ENCODE data around the gene INSL3. TPM values are rescaled to one million over a fixed set of nuclear protein-coding genes. Genes with fewer than 3 reads are reported as not detected.

The INSL3 gene
- total RNA-seq, 1 donor from 2014 or later = 5.9 TPM

DNA sequence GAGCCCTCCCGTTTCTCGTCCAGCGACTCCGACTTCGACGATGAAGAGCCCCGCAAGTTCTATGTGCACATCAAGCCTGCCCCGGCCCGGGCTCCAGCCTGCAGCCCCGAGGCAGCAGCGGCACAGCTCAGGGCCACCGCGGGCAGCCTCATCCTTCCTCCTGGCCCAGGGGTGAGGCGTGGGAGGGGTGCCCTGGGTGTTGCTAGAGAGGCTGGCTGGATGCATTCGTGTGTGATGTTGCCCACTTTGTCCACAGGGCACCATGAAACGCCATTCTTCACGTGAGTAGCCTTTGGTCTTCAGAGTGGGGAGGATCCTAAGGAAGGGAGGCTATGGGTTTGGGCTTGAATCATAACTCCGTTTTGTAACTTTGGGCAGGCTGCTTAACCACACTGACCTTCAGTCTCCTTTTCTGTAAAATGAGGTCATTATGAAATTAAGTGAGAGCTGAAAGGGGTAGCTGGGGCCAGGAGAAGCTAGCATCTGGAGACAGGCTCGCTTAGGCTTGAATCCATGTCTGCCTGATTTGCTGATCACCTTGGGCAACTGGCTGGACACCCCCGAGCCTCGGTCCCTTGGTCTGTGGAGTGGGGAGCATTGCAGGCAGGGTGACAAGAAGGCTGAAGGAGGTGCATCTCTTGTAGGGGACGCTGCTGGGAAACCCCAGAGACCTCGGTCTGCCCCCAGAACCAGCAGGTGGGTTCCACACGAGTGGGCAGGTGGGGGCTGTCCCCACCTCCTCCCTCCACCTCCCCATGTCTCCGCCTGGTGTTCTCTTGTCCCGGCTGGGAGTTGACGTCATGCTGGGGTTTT, 45.1 kb downstream of the INSL3 start:
- Mint-ChIP-seq H3K27ac (peak overlapping the region; percentile 76), H3K36me3 (ENCODE audit: low read depth) (peaks cover 60% of the 10 kb centered on the region), H3K9me3 (no peaks in the 10 kb centered on the region), H3K27me3 (no peaks in the 10 kb centered on the region), H3K4me3 (no peak overlapping the region), H3K4me1 (peaks cover 15% of the 10 kb centered on the region)
- intact Hi-C loops (cut with micrococcal nuclease) = loop anchor here (5.0 kb wide), 1 partner anchor 54 kb away; no protein-coding TSS in a partner anchor
- no peak for DNase-seq

GRCh38 chr19:17775245-17775927, 45.9 kb downstream of the INSL3 start:
- peak; percentile 77 for DNase-seq
- H3K36me3 Mint-ChIP-seq (ENCODE audit: low read depth) = peaks cover 63% of the 10 kb centered on the region
- intact Hi-C loops (cut with micrococcal nuclease) = loop anchor here (5.0 kb wide), 1 partner anchor 53 kb away; no protein-coding TSS in a partner anchor
- H3K27ac Mint-ChIP-seq = no peak overlapping the region
- no peak overlapping the region for H3K4me3 Mint-ChIP-seq
- H3K9me3 Mint-ChIP-seq = no peaks in the 10 kb centered on the region
- peaks cover 14% of the 10 kb centered on the region for H3K4me1 Mint-ChIP-seq
- no peaks in the 10 kb centered on the region for H3K27me3 Mint-ChIP-seq

DNA sequence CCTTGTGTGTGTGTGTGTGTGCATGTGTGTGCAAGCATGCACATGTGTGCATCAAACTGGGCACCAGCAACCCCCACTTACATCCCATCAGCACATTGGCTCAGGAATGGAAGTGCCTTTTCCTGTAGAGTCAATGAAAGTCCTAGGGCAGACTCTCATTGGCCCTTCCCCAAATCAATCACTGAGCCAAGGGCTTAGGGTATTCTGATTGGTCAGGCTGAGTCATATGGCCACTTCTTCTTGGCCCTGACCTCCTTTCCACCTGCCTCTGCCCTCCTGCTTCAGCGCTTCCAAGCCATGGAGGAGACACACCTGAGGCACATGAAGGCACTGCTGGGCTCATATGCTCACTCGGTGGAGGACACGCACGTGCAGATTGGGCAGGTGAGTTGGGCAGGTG, 49.1 kb downstream of the INSL3 start:
- peaks cover 6% of the 10 kb centered on the region for H3K4me1 Mint-ChIP-seq
- H3K9me3 Mint-ChIP-seq = no peaks in the 10 kb centered on the region
- H3K27ac Mint-ChIP-seq = no peak overlapping the region
- no peaks in the 10 kb centered on the region for H3K27me3 Mint-ChIP-seq
- H3K36me3 Mint-ChIP-seq (ENCODE audit: low read depth) = peaks cover 62% of the 10 kb centered on the region
- intact Hi-C loops (cut with micrococcal nuclease) = no loop called here
- DNase-seq = no peak
- H3K4me3 Mint-ChIP-seq = no peak overlapping the region

GRCh38 chr19:17770613-17771012, 50.7 kb downstream of the INSL3 start:
- no peak overlapping the region for H3K4me3 Mint-ChIP-seq
- no peaks in the 10 kb centered on the region for H3K9me3 Mint-ChIP-seq

DNA sequence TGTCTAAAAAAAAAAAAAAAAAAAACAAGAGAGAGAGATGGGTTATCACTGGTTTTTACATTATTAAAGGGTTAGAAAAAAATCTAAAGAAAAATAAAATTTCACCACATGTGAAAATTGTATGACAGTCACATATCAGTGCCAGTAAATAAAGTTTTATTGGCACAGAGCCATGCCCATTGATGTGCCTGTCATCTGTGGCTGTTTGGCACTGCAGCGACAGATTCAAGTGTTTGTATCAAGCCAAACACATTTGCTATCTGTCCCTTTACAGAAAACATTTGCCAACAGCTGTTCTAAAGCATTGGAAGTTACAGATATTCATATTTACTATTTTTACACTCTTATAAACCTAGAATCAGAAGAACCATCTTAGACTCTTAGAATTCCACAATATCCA, 53.8 kb downstream of the INSL3 start:
- no peak overlapping the region for H3K27ac Mint-ChIP-seq
- peaks cover 61% of the 10 kb centered on the region for H3K36me3 Mint-ChIP-seq (ENCODE audit: low read depth)
- peaks cover 5% of the 10 kb centered on the region for H3K4me1 Mint-ChIP-seq
- H3K4me3 Mint-ChIP-seq = no peak overlapping the region
- DNase-seq = no peak
- H3K27me3 Mint-ChIP-seq = no peaks in the 10 kb centered on the region
- intact Hi-C loops (cut with micrococcal nuclease) = no loop called here
- H3K9me3 Mint-ChIP-seq = no peaks in the 10 kb centered on the region

More at GRCh38 chr19:17770613-17771012, 50.7 kb downstream of the INSL3 start:
- no peak for DNase-seq
- H3K4me1 Mint-ChIP-seq = peaks cover 6% of the 10 kb centered on the region
- no peaks in the 10 kb centered on the region for H3K27me3 Mint-ChIP-seq
- intact Hi-C loops (cut with micrococcal nuclease) = no loop called here
- H3K36me3 Mint-ChIP-seq (ENCODE audit: low read depth) = peaks cover 63% of the 10 kb centered on the region
- no peak overlapping the region for H3K27ac Mint-ChIP-seq

DNA sequence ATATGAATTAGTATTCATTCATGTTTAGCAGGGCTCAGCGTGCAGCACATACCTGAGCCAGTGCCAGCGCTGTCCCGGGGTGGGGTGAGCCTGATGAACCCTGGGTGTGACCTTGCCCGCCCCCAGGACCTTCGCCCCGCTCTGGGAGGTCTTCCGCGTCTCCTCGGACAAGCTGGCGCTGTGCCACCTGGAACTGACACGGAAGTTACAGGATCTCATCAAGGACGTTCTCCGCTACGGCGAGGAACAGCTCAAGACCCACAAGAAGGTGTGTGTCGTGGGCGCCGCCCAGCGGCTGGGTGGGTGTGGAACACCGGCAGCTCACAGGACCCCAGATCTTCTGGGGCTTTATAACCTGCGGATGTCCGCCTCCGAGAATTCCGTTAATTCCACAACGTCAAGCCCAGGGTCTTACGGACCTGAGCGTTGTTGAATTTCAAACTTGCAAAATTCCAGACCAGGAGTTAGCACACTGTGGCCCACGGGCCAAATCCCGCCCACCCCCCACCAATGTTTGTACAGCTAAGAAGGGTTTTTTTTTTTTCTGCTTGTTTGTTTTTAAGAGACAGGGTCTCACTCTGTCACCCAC, 54.7 kb downstream of the INSL3 start:
- Mint-ChIP-seq H3K4me3 (no peak overlapping the region), H3K27me3 (no peaks in the 10 kb centered on the region), H3K27ac (no peak overlapping the region), H3K4me1 (peaks cover 9% of the 10 kb centered on the region), H3K9me3 (no peaks in the 10 kb centered on the region), H3K36me3 (ENCODE audit: low read depth) (peaks cover 56% of the 10 kb centered on the region)
- intact Hi-C loops (cut with micrococcal nuclease) = loop anchor here (1.0 kb wide), 1 partner anchor 62 kb away; no protein-coding TSS in a partner anchor
- peak; percentile 88 for DNase-seq

Other genes starting within 250 kb of the INSL3 start
- 0.02 TPM in 2 replicates for gene UNC13A, start 133.2 kb downstream of the INSL3 start, total RNA-seq
- 69.0 and 70.3 TPM in 2 replicates for gene MAP1S, start 102.0 kb downstream of the INSL3 start, total RNA-seq
- 91.9 and 96.2 TPM in 2 replicates for gene FCHO1, start 70.0 kb downstream of the INSL3 start, total RNA-seq
- not detected in 2 replicates for gene B3GNT3, start 26.4 kb downstream of the INSL3 start, total RNA-seq
- 226 and 239 TPM in 2 replicates for gene JAK3, start 26.5 kb upstream of the INSL3 start, total RNA-seq
- 2,698 and 2,718 TPM in 2 replicates for gene RPL18A, start 38.4 kb upstream of the INSL3 start, total RNA-seq
- 1.1 and 1.5 TPM in 2 replicates for gene SLC5A5, start 50.4 kb upstream of the INSL3 start, total RNA-seq
- gene CCDC124, start 111.5 kb upstream of the INSL3 start, total RNA-seq = 126 and 136 TPM in 2 replicates
- gene KCNN1, start 145.6 kb upstream of the INSL3 start, total RNA-seq = 0.62 TPM in 1 of 2 replicates, not detected in the other
- 41.3 and 41.7 TPM in 2 replicates for gene ARRDC2, start 186.7 kb upstream of the INSL3 start, total RNA-seq

Measured in activated CD4-positive, alpha-beta T cell treated with anti-CD3 and anti-CD28 coated beads, Interleukin-2, amount 10 ng/mL, durations not matched to agents 24 days and 14 days (primary cell).